Keratinocyte (primary cell): ENCODE data around the gene PCYOX1L. TPM values are rescaled to one million over a fixed set of nuclear protein-coding genes. Genes with fewer than 3 reads are reported as not detected.
A peak's percentile ranks its signal among the peaks of the same experiment; 100 is the strongest.

Experiments
- DNase-seq: peaks from one replicate; pipeline ENCODE4 v3.0.0-alpha.2; 2011; ENCODE audit warnings: low read depth, missing footprints, low spot score
- FAIRE-seq: peaks from 2 replicates; lab custom pipeline; 2011; peaks lifted over from hg19 to GRCh38; lab: Jason Lieb, UNC
- H2AFZ ChIP-seq: 2 replicates; pipeline ENCODE4 v1.6.0; 2012; ENCODE audit warnings: low read length, control low read depth, inconsistent platforms; ENCODE audit not compliant: control insufficient read depth
- H3K27ac ChIP-seq: 2 replicates; pipeline ENCODE4 v1.5.1; 2011; ENCODE audit warnings: low read length; ENCODE audit not compliant: control insufficient read depth, insufficient read depth
- H3K27me3 ChIP-seq: 3 replicates; pipeline ENCODE4 v1.6.0; 2011; ENCODE audit warnings: low read length; ENCODE audit not compliant: control insufficient read depth, insufficient read depth; ENCODE audit errors: extremely low read depth
- H3K36me3 ChIP-seq, 2 experiments: 2 replicates in 1 of 2; 3 replicates in 1 of 2; pipeline ENCODE4 v1.5.1; 2011; ENCODE audit warnings: low read length in 2 of 2, mild to moderate bottlenecking in 1 of 2; ENCODE audit not compliant: control insufficient read depth in 2 of 2, insufficient read depth in 2 of 2; ENCODE audit errors: extremely low read depth in 1 of 2
- H3K4me1 ChIP-seq: 3 replicates; pipeline ENCODE4 v1.5.1; 2011; ENCODE audit warnings: low read length; ENCODE audit not compliant: control insufficient read depth, insufficient read depth; ENCODE audit errors: extremely low read depth
- H3K4me2 ChIP-seq: 3 replicates; pipeline ENCODE4 v1.6.0; 2011; ENCODE audit warnings: low read depth, low read length; ENCODE audit not compliant: control insufficient read depth, insufficient read depth; ENCODE audit errors: extremely low read depth
- H3K4me3 ChIP-seq, 3 experiments: fragments of 200-600 bp in 1 of 3; sonication (generic) in 1 of 3; 2 replicates in 2 of 3; 3 replicates in 1 of 3; pipeline ENCODE4 v1.5.1; 2011 to 2016; ENCODE audit warnings: low read length in 3 of 3, mild to moderate bottlenecking in 3 of 3, control low read depth in 2 of 3, inconsistent platforms in 1 of 3, low read depth in 1 of 3, mixed read lengths in 1 of 3, mixed run types in 1 of 3, moderate library complexity in 1 of 3; ENCODE audit not compliant: control insufficient read depth in 2 of 3, insufficient read depth in 2 of 3; ENCODE audit errors: extremely low read depth in 1 of 3
- H3K79me2 ChIP-seq: 2 replicates; pipeline ENCODE4 v1.6.0; 2012; ENCODE audit warnings: low read length; ENCODE audit not compliant: control insufficient read depth, insufficient read depth
- H3K9ac ChIP-seq: 3 replicates; pipeline ENCODE4 v1.6.0; 2011; ENCODE audit warnings: low read length; ENCODE audit not compliant: control insufficient read depth, insufficient read depth; ENCODE audit errors: extremely low read depth
- H3K9me1 ChIP-seq: 3 replicates; pipeline ENCODE4 v1.6.0; 2011; ENCODE audit warnings: low read length; ENCODE audit not compliant: control insufficient read depth, insufficient read depth; ENCODE audit errors: extremely low read depth
- H3K9me3 ChIP-seq: 2 replicates; pipeline ENCODE4 v1.5.1; 2012; ENCODE audit warnings: low read depth, low read length; ENCODE audit not compliant: control insufficient read depth
- H4K20me1 ChIP-seq: 3 replicates; pipeline ENCODE4 v1.6.0; 2011; ENCODE audit warnings: low read length; ENCODE audit not compliant: control insufficient read depth, insufficient read depth; ENCODE audit errors: extremely low read depth
- CTCF ChIP-seq, 3 experiments: IDR thresholded peaks in 1 of 3; conservative IDR thresholded peaks in 1 of 3; optimal IDR thresholded peaks in 1 of 3; 2 replicates in 2 of 3; 3 replicates in 1 of 3; pipeline versions ENCODE3 to v1.5.1; 2011; ENCODE audit warnings: low read length in 3 of 3, mild to moderate bottlenecking in 3 of 3, moderate library complexity in 2 of 3, control low read depth in 1 of 3, inconsistent platforms in 1 of 3; ENCODE audit not compliant: insufficient read depth in 2 of 3; ENCODE audit errors: extremely low read depth in 1 of 3
- EZH2 ChIP-seq: IDR thresholded peaks from one replicate; pipeline ENCODE4 v1.6.1; 2012; ENCODE audit warnings: inconsistent platforms, mild to moderate bottlenecking, low read length, moderate library complexity
- dilution Hi-C: fragments of 300-500 bp; cut with MboI; formaldehyde crosslinking; loops from one replicate; pipeline ENCODE4 v1.7.0; 2020; ENCODE audit warnings: low sequenced_read_pairs; ENCODE audit not compliant: extremely low pct_ligation_motif_present
- polyA plus RNA-seq, 5 experiments: library from polyadenylated mRNA; depleted of rRNA in 3 of 5; stranded (reverse) in 3 of 5; stranded (forward) in 1 of 5; unstranded in 1 of 5; fragments of >200 nt; gene quantifications; 1 replicate in 1 of 5; 2 replicates in 3 of 5; 3 replicates in 1 of 5; pipeline versions ENCODE4 v1.2.1 to v1.2.3, GENCODE V29; 2011 to 2012; ENCODE audit warnings: missing spikeins in 2 of 5, low read depth in 1 of 5, low replicate concordance in 1 of 5

The PCYOX1L gene
- polyA plus RNA-seq, 1 donor (not counting 4 experiments of a cell fraction or from before 2014, with no cell fraction given): 9.5 TPM

GRCh38 chr5:149381261-149381985 lies 23.6 kb downstream of the PCYOX1L start:
- H3K9me3 ChIP-seq: no peaks in the 10 kb centered on the region
- H3K4me3 ChIP-seq: no peak overlapping the region
- no peaks in the 10 kb centered on the region for H3K36me3 ChIP-seq
- DNase-seq (no peak), FAIRE-seq (no peak)
- no peak overlapping the region for H3K4me2 ChIP-seq
- H3K4me1 ChIP-seq: peaks cover 4% of the 10 kb centered on the region
- H3K27ac ChIP-seq: no peak overlapping the region
- no peaks in the 10 kb centered on the region for H3K79me2 ChIP-seq
- dilution Hi-C loops: no loop called here
- peak overlapping the region; percentile 73 for H2AFZ ChIP-seq
- TF ChIP-seq EZH2 (no peak), CTCF (optimal IDR thresholded peaks at IDR 0.05 in 1 of 3, IDR thresholded peaks at IDR 0.05 in 1 of 3, conservative IDR thresholded peaks at IDR 0.05 in 1 of 3; ENCODE audit: extremely low read depth in 1 of 3, insufficient read depth in 2 of 3, low read length in 3 of 3) (no peak)
- H3K9ac ChIP-seq: no peak overlapping the region
- H3K27me3 ChIP-seq: no peaks in the 10 kb centered on the region
- no peaks in the 10 kb centered on the region for H3K9me1 ChIP-seq
- no peaks in the 10 kb centered on the region for H4K20me1 ChIP-seq

- H3K9me1 ChIP-seq: no peaks in the 10 kb centered on the region
- peaks cover 4% of the 10 kb centered on the region for H3K4me1 ChIP-seq
- no peak for FAIRE-seq
- peak overlapping the region; percentile 73 for H2AFZ ChIP-seq
- H4K20me1 ChIP-seq: no peaks in the 10 kb centered on the region
- no peaks in the 10 kb centered on the region for H3K9me3 ChIP-seq
- peak; percentile 88 to 99 (median 96) for TF ChIP-seq CTCF (optimal IDR thresholded peaks at IDR 0.05 in 1 of 3, IDR thresholded peaks at IDR 0.05 in 1 of 3, conservative IDR thresholded peaks at IDR 0.05 in 1 of 3; ENCODE audit: extremely low read depth in 1 of 3, insufficient read depth in 2 of 3, low read length in 3 of 3)
- no peak for TF ChIP-seq EZH2
- H3K27ac ChIP-seq: no peak overlapping the region
- H3K4me2 ChIP-seq: no peak overlapping the region
- H3K79me2 ChIP-seq: no peaks in the 10 kb centered on the region
- H3K36me3 ChIP-seq: no peaks in the 10 kb centered on the region
- H3K27me3 ChIP-seq: no peaks in the 10 kb centered on the region
- H3K4me3 ChIP-seq: no peak overlapping the region
- peak; percentile 13 for DNase-seq
- dilution Hi-C loops: no loop called here
- H3K9ac ChIP-seq: no peak overlapping the region
Measured at GRCh38 chr5:149381986-149382338, 24.1 kb downstream of the PCYOX1L start.
